Hepatic stellate cell (primary cell): ENCODE results near the gene EIF4E2.
"Not testable (repeated sequence)": the region's sequence is repeated elsewhere in the genome, so short reads cannot be mapped to it uniquely, and the experiment has no call there.

ENCODE experiments used
- DNase-seq: peaks from one replicate; pipeline ENCODE4 v3.0.0; 2011; ENCODE audit warnings: low spot score

EIF4E2 gene

DNA sequence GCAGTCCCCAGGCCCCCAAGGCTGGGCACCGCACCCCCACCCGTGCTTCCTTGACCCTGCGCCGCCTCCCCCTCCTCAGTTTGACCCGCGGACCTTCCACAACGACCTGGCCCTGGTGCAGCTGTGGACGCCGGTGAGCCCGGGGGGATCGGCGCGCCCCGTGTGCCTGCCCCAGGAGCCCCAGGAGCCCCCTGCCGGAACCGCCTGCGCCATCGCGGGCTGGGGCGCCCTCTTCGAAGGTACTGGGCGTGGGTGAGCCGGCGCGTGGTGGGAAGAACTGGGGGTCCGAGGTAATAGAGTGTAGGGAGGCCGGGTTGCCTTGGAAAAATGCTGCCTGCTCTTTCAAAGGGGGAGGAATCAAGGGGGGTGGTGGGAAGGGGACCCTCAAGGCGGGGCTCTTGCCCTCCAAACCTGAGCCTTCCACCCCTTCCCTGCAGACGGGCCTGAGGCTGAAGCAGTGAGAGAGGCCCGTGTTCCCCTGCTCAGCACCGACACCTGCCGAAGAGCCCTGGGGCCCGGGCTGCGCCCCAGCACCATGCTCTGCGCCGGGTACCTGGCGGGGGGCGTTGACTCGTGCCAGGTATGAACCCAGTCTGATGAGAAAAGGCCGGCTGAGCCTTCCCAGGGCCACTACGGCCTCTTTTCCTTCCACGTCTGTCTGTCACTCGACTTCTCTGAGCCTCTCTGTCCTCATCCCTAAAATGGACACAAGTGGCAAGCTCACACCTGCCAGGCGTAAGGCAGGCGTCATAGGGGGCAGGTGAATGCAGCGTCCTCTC lies 27.7 kb upstream of the EIF4E2 start:
- no peak for DNase-seq

- no peak for DNase-seq
Observed at GRCh38 chr2:232523402-232523681, 27.1 kb upstream of the EIF4E2 start.

- DNase-seq = no peak
Observed at GRCh38 chr2:232523682-232524597, 26.5 kb upstream of the EIF4E2 start.

DNA sequence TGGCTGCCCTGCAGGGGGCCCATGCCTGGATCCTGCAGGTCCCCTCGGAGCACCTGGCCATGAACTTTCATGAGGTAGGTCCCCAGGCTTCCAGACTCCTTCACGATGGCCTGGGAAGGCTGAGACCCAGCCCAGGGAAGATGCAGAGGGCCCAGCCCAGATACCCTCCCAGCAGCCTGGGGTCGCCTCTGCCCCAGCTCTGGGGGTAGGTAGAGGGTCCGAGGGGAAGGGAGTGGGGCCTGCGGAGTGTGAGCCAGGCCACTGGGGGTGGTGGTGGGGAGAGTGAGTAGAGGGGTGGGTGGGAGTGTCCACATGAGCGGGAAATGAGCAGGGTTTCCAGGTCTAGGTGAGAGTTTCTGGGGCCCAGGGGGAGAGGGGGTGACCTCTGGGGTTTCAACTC lies 25.7 kb upstream of the EIF4E2 start:
- no peak for DNase-seq

GRCh38 chr2:232525199-232525598 lies 25.3 kb upstream of the EIF4E2 start:
- DNase-seq = no peak

DNA sequence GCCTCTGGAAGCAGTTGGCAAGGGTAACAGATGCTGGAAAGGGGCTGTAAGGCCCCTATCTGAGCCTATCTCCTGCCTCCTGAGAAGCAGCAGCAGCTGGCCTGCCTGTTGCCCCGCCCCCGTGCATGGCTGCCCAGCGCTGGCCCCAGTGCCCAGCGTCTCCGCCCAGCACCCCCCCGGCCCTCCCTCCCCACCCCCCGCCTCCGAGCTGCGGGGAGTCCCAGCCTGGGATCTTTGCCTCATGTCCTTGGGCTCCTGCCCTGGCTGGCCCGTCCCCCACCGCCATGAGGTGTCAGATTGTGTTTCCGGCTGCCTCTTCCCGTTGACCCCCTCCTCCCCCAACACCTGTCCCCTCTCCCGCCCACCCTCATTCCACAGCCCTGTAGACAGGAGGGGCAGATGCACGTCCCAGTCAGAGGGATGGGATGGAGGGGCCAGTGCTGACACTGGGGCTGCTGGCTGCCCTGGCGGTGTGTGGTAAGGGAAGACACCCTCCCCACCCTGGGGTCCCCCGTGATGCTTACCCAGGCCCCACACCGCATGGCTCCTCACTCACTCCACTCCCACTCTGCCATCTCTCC lies 24.6 kb upstream of the EIF4E2 start, which contains the start of gene CHRND:
Gene CHRND, plus strand, starts transcription at position 370 of the 581 bp plus-strand sequence. Its CDS starts 56 bp downstream, at position 426.
- peak; percentile 32 for DNase-seq

DNA sequence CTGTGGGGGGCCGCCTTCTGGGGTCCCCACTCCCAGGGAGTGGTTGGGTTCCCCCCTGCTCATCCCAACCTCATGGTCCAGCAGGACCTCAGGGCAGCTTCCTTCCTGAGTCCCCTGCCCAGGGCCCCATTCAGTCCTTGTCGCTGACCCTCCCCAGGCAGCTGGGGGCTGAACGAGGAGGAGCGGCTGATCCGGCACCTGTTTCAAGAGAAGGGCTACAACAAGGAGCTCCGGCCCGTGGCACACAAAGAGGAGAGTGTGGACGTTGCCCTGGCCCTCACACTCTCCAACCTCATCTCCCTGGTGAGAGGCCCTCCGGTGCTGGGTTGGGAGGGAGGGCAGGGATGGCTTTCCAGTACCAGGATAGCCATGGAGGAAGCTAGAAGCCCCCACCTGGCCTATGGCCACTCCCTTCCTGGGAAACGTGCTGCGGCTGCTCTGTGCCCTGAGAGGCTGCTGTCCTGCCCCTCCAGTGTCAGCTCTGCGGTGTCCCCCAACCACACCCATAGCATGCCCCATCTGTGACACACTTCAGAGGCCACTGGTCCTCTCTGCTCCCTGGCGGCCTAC lies 24.0 kb upstream of the EIF4E2 start:
- no peak for DNase-seq

DNA sequence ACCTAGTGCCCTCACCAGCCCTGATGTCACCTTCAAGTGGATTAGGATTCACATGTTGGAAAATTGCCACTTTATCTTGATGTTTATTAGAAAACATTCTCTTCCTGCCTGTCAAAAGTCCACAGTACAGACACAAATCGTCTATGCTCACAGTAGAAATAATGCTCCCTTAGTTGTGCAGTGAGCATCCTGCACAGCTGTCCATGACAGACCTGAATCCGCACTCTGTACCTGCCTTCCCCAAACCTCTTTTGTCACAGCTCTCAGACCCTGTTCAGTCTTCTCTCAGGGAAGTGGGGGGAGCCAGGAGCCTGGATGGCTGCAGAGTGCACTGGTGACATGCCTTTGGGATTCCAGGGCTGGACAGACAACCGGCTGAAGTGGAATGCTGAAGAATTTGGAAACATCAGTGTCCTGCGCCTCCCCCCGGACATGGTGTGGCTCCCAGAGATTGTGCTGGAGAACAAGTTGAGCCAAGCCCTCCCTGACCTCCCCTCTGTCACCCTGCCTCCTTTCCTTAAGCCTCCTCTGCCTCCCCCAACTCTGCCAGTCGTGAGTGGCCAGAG lies 22.5 kb upstream of the EIF4E2 start:
- DNase-seq = no peak

DNA sequence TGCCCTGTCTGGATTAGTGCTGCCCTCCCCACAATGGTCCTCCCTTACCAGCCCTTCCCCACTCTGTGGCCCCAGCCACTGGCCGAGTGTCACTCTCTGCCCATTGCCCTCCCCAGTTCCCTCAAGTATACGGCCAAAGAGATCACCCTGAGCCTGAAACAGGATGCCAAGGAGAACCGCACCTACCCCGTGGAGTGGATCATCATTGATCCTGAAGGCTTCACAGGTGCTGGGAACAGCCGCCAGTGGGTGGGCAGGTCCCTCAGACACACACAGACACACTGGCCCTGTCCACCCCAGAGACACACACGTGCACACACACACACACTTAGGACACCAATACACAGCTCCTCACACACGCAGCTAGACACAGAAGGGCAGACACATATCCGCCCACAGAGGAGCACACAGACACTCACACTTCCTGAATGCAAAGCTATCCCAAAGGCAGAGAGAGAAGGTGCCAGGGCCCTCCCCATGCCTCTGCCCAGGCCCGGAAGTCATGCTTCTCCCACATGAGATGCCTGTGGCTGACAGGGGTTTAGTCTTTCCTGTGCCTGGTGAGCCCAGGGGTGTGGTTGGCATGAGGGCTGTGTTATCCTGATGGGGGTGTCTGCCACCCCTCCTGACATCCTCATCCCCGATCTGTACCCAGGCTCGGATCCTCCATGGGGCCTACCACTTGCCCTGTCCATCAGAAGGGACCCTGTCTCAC lies 21.6 kb upstream of the EIF4E2 start:
- no peak for DNase-seq

DNA sequence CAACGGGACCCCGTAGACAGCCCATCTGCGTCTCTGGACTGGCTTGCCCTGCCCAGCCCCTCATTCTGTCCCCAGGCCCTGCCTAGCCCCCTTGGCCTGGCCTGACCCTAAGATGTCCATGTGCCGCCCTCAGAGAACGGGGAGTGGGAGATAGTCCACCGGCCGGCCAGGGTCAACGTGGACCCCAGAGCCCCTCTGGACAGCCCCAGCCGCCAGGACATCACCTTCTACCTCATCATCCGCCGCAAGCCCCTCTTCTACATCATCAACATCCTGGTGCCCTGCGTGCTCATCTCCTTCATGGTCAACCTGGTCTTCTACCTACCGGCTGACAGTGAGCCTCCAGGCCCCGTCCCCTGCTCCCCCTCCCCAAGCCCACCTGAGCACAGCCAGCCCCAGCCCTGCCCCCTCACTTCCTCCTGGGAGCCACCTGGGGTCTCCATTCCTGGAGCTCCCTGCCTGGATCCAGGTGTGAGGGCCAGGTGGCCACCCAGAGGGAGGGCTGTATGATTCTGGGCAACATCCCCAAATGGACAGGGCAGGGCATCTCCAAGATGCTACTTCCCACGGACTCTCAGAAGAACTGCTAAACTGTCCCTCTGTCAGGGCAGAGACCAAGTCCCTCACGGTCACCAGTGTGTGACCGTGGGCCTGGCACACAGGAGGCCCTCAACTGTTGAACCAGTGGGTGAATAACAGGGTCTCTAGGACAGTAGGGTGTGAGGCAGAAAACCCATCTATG lies 20.5 kb upstream of the EIF4E2 start:
- DNase-seq = no peak

- no peak for DNase-seq
Observed at GRCh38 chr2:232530626-232531260, 19.7 kb upstream of the EIF4E2 start.

DNA sequence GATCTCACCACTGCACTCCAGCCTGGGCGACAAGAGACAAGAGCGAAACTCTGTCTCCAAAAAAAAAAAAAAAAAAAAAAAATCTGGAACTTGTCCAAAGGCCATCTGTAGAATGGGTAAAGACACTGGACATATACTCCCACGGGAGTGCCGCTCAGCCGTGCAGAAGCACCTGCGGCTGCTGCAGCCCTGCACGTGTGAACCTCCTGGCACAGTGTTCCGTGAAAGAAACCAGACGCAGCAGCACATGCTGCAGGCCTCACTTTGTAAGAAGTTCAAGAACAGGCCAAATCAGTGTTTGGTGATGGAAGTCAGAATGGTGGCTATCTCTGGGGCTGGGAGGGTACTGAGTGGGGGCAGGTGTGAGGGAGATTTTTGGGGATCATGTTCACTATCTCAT lies 18.1 kb upstream of the EIF4E2 start:
- no peak for DNase-seq

- not testable (repeated sequence) for DNase-seq
Observed at GRCh38 chr2:232532821-232533220, 17.7 kb upstream of the EIF4E2 start.

DNA sequence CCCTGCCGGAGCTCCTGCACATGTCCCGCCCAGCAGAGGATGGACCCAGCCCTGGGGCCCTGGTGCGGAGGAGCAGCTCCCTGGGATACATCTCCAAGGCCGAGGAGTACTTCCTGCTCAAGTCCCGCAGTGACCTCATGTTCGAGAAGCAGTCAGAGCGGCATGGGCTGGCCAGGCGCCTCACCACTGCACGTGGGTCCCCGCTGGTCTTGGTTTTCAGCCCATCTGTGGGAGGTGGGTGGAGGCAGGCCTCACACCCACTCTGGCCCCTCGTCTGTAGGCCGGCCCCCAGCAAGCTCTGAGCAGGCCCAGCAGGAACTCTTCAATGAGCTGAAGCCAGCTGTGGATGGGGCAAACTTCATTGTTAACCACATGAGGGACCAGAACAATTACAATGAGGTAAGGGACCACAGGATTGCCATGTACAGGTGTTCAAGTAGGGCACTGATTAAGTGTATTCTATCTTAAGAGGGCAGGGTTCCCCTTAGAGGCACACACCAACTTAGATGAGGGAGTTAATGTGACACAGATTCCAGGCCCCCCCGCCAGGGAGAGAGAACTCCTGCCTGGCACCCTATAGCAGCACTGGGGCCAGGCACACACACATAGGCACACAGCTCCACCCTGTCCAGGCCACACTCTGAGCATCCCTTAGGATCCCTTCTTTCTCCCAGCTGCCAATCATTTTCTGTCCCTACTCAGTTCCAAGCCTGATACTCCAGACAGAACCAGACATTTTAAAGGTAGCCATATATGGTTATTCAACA lies 16.4 kb upstream of the EIF4E2 start:
- DNase-seq = no peak

GRCh38 chr2:232534940-232535651 lies 15.4 kb upstream of the EIF4E2 start:
- DNase-seq = no peak

GRCh38 chr2:232535761-232536530 lies 14.5 kb upstream of the EIF4E2 start:
- no peak for DNase-seq

DNA sequence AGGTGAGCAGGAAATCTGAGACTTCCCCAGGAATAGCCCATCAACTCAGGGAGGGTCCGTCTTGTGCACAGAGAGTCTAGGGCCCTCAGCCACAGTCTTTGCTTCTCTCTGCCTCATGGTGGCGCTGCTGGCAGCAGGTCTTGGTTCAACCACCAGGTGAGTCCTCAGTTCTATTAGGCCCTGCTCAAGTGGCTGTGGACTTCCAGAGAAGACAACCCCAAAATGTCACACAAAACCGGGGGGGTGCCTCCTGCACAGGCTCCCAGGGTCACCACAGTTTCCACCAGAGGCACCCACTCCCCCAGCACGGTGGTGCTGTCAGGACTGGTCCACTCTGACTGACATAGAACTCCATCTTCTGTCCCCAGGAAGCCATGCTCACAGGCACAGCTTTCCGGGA lies 13.4 kb upstream of the EIF4E2 start:
- DNase-seq = no peak

GRCh38 chr2:232537499-232537898 lies 13.0 kb upstream of the EIF4E2 start:
- no peak for DNase-seq
